ENCODE data around the gene PTGIS. TPM values are rescaled to one million over a fixed set of nuclear protein-coding genes. Genes with fewer than 3 reads are reported as not detected.

Gene PTGIS
- total and polyA plus RNA-seq, 7 donors, result 2.7 to 26.5 (median 8.0) TPM

DNA sequence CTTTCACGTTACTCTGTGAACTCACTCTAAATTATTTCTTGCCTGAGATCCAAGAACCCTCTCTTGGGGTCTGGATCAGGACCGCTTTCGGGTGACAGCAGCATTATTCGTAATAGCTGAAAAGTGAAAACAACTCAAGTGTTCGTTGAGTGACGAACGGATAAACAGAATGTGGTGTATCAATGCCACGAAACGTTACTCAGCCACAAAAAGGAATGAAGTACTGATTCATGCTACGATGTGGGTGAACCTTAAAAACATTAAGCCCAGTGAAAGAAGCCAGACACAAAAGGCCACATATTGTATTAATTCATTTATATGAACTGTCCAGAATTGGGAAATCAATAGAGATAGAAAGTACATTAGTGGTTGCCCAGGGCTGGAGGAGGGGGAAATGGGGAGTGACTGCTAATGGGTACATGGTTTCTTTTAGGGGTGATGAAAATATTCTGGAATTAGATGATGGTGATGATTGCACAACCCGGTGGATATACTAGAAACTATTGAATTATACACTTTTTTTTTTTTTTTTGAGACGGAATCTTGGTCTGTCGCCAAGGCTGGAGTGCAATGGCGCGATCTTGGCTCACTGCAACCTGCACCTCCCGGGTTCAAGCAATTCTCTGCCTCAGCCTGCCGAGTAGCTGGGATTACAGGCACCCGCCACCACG, 8.4 kb downstream of the PTGIS start:
- Histone ChIP-seq H3K27ac (peak overlapping the region; percentile 41), H3K36me3 (ENCODE audit: insufficient read depth in 1 of 2, low read depth in 1 of 2) (no peaks in the 10 kb centered on the region), H3K4me3 (no peak overlapping the region), H3K27me3 (ENCODE audit: insufficient read depth in 3 of 3, low read length in 2 of 3) (peaks cover 0 to 17% (median 2%) of the 10 kb centered on the region in 3 donors), H3K9me3 (no peaks in the 10 kb centered on the region), H3K4me1 (peaks cover 4% of the 10 kb centered on the region)
- peak in 2 of 4 donors; percentile 21 to 44 for ATAC-seq
- intact Hi-C loops (cut with DNase I), result no loop called here
- 65 to 75% (median 67%) methylated on average over 17 to 19 of the region's 19 CpGs for WGBS, 3 donors
- TF ChIP-seq, protein P1, sequence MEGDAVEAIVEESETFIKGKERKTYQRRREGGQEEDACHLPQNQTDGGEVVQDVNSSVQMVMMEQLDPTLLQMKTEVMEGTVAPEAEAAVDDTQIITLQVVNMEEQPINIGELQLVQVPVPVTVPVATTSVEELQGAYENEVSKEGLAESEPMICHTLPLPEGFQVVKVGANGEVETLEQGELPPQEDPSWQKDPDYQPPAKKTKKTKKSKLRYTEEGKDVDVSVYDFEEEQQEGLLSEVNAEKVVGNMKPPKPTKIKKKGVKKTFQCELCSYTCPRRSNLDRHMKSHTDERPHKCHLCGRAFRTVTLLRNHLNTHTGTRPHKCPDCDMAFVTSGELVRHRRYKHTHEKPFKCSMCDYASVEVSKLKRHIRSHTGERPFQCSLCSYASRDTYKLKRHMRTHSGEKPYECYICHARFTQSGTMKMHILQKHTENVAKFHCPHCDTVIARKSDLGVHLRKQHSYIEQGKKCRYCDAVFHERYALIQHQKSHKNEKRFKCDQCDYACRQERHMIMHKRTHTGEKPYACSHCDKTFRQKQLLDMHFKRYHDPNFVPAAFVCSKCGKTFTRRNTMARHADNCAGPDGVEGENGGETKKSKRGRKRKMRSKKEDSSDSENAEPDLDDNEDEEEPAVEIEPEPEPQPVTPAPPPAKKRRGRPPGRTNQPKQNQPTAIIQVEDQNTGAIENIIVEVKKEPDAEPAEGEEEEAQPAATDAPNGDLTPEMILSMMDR (IDR thresholded peaks at IDR 0.05), result no peak
- peak in 1 of 2 donors; percentile 48 for DNase-seq

DNA sequence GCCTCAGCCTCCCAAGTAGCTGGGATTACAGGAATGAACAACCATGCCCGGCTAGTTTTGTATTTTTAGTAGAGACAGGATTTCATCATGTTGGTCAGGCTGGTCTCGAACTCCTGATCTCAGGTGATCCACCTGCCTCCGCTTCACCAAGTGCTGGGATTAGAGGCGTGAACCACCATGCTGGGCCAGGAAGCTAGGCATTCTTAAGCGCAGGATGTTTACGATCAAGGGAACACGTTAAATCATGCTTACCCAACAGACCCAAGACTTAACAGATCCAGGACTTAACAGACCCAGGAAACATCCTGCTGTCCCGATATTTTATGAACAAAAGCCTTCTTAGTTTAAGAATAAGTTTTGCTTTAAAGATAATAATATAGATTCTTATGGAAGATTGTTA, 9.1 kb downstream of the PTGIS start:
- H3K4me1 ChIP-seq, result peaks cover 4% of the 10 kb centered on the region
- no peak for ATAC-seq
- WGBS, 3 donors, result 65 to 79% (median 68%) methylated on average over 8 of the region's 8 CpGs
- DNase-seq, result no peak
- intact Hi-C loops (cut with DNase I), result no loop called here
- H3K27me3 ChIP-seq (ENCODE audit: insufficient read depth in 3 of 3, low read length in 2 of 3), result peaks cover 0 to 17% (median 2%) of the 10 kb centered on the region in 3 donors
- H3K36me3 ChIP-seq (ENCODE audit: insufficient read depth in 1 of 2, low read depth in 1 of 2), result no peaks in the 10 kb centered on the region
- no peak overlapping the region for H3K27ac ChIP-seq
- H3K4me3 ChIP-seq, result no peak overlapping the region
- no peaks in the 10 kb centered on the region for H3K9me3 ChIP-seq
- TF ChIP-seq, protein P1 (IDR thresholded peaks at IDR 0.05), result no peak

DNA sequence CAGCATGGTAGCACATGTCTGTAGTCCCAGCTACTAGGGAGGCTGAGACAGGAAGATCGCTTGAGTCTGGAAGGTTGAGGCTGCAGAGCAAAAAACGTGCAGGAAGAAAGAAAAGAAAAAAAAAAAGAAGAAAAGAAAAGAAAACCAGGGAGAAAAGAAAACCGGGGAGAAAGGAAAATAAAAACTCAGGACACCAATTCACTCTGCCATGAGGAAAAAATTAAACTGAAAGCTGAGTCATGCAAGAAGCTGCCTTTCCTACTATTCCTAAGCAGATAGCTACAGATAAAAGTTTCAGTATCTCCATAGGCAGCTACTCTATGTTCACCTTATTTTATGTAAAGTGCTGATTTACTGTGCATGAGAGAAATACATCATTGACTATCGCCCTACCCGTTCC, 10.5 kb downstream of the PTGIS start:
- H3K36me3 ChIP-seq (ENCODE audit: insufficient read depth in 1 of 2, low read depth in 1 of 2), result no peaks in the 10 kb centered on the region
- TF ChIP-seq, protein P1 (IDR thresholded peaks at IDR 0.05), result no peak
- no peaks in the 10 kb centered on the region for H3K9me3 ChIP-seq
- no peak overlapping the region for H3K4me3 ChIP-seq
- DNase-seq (no peak), ATAC-seq (no peak)
- peaks cover 4% of the 10 kb centered on the region for H3K4me1 ChIP-seq
- intact Hi-C loops (cut with DNase I), result no loop called here
- WGBS, 3 donors, result 64 to 72% (median 70%) methylated on average over 5 of the region's 5 CpGs
- H3K27ac ChIP-seq, result peak overlapping the region; percentile 30
- H3K27me3 ChIP-seq (ENCODE audit: insufficient read depth in 3 of 3, low read length in 2 of 3), result peaks cover 0 to 13% (median 2%) of the 10 kb centered on the region in 3 donors

DNA sequence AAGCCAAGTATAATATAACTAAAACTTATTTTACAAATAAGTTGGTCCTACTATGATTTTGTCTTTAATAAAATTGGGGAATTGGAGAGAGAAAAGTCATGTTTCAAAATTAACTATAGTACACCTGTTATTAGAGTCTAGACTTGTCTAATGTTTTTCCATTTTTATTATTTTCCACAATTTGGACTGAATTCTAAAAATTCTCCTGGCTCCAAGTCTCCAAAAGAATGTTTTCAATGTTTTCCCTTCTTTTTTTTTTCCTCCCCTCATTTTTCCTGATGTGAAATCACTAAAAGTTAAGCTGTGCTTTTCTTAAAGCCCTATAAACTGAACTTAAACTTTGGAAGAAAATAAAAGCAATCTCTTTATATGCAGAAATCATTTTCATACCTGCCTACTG, 11.3 kb downstream of the PTGIS start:
- TF ChIP-seq, protein P1 (IDR thresholded peaks at IDR 0.05), result no peak
- Histone ChIP-seq H3K27me3 (ENCODE audit: insufficient read depth in 3 of 3, low read length in 2 of 3) (peaks cover 0 to 13% (median 2%) of the 10 kb centered on the region in 3 donors), H3K4me3 (no peak overlapping the region), H3K4me1 (no peaks in the 10 kb centered on the region), H3K9me3 (no peaks in the 10 kb centered on the region), H3K36me3 (ENCODE audit: insufficient read depth in 1 of 2, low read depth in 1 of 2) (no peaks in the 10 kb centered on the region), H3K27ac (no peak overlapping the region)
- intact Hi-C loops (cut with DNase I), result no loop called here
- DNase-seq (no peak), ATAC-seq (no peak)

All from psoas muscle (tissue), 8 donors.